Activated CD8-positive, alpha-beta memory T cell treated with anti-CD3 and anti-CD28 coated beads, Interleukin-2, amount 10 ng/mL, durations not matched to agents 7 days and 5 days (primary cell): ENCODE measurements around the gene VPS13D. TPM values are rescaled to one million over a fixed set of nuclear protein-coding genes. Genes with fewer than 3 reads are reported as not detected.

ENCODE experiments used
- ATAC-seq: fragments of 150-1000 bp; cut with Tn5 transposase; one replicate; pipeline ENCODE4 v1.10.0; 2021; ENCODE audit warnings: moderate library complexity
- CTCF ChIA-PET: fragments of 350-600 bp; sonication (Branson Sonifier 250); formaldehyde crosslinking; loops from one replicate; lab custom pipeline; 2021; ENCODE audit warnings: antibody characterized with exemption; lab: Charles Lee
- DNase-seq: peaks from one replicate; pipeline ENCODE4 v3.0.0-alpha.2; 2020
- H3K27ac Mint-ChIP-seq: one replicate; pipeline ENCODE4 v1.8.0; 2021; ENCODE audit warnings: mild to moderate bottlenecking, mixed read lengths
- H3K27me3 Mint-ChIP-seq: one replicate; pipeline ENCODE4 v1.8.0; 2021; ENCODE audit warnings: mixed read lengths
- H3K36me3 Mint-ChIP-seq: one replicate; pipeline ENCODE4 v1.8.0; 2021; ENCODE audit warnings: mild to moderate bottlenecking, mixed read lengths
- H3K4me1 Mint-ChIP-seq: one replicate; pipeline ENCODE4 v1.8.0; 2021; ENCODE audit warnings: mixed read lengths
- H3K4me3 Mint-ChIP-seq: one replicate; pipeline ENCODE4 v1.8.0; 2021; ENCODE audit warnings: mild to moderate bottlenecking, moderate library complexity, mixed read lengths
- H3K9me3 Mint-ChIP-seq: one replicate; pipeline ENCODE4 v1.8.0; 2022; ENCODE audit warnings: low read depth, mixed read lengths
- total RNA-seq, 2 experiments: library from RNA; stranded (reverse); gene quantifications; one replicate each; pipeline ENCODE4 v1.2.3, GENCODE V29; 2021

Gene VPS13D
- total RNA-seq, 2 experiments from 2014 or later, result 34.6 to 38.3 TPM

DNA sequence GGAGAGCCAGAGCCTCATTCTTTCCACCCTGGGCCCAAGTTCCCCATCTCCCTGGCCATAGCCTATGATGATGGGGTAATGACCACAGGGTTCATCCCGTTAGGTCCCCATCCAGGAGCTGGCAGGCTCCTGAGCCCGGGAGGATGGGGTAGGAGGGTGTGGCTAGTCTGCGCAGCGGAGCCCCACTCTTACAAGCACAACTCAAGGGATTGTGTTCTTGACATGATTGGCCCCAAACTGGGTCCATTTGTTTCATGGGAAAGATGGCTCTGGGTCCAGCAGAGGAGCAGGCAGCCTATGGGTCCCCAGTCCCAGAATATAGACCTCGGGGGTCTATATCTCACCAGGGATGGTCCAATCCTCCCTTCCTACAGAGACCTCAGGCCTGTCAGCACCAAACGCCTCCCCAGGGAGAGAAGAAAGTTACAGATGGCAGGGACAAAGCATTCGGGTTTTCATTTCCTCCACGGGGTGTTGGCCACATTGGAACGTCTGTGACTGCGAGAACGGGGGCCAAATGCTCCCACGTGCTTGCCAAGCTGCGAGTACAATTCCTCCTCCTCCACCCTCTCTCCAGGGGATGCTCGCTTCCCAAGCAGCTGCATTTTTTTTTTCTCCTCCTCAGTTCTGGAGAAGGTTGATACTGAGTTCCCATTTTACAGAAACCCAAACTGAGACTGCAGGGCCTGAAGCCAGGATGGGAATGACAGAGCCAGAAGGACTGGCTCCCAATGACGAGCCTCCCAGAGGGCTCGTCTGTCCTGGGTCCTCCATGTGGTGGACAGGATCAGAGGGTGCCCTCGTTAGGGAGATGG is 317.1 kb downstream of the VPS13D start:
- DNase-seq, result no peak
- no peak for ATAC-seq
- no peaks in the 10 kb centered on the region for H3K36me3 Mint-ChIP-seq
- no peaks in the 10 kb centered on the region for H3K9me3 Mint-ChIP-seq
- peaks cover 14% of the 10 kb centered on the region for H3K27me3 Mint-ChIP-seq
- CTCF ChIA-PET, result interaction anchor here (1.2 kb wide), 1 partner anchor 54 kb away, joined by 3 read pairs; no protein-coding TSS in a partner anchor
- H3K4me3 Mint-ChIP-seq, result no peak overlapping the region
- no peak overlapping the region for H3K27ac Mint-ChIP-seq
- peaks cover 12% of the 10 kb centered on the region for H3K4me1 Mint-ChIP-seq

DNA sequence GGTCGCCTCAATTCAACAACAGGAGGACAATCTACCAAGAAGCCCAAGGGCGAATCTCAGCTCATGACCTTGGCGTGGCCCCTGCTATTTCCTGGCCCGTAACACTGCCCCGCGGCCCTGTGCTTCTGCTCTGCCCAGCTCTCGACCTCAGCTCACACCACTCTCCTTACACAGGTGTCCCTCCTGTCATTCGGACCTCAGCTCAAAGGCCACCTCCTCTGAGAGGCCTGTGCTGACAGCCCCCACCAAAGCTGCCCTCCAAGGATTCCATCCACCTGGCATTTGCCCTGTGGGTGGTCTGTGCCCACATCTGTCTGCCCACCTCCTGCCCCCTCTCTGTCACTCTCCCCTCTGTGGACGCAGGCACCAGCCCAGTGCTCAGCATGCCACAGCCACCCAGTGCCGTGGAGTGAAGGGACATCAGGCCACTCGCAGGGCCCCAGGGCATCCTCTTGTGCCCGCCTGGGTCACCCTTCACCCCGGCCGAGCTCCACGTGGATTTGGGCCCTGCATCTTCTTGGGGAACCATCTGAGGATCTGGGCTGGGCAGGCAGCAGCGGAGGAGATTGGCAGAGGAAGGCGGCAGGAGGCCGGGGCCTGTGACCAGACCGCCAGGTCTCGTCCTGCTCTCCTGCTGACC is 317.9 kb downstream of the VPS13D start:
- Mint-ChIP-seq H3K4me1 (peaks cover 12% of the 10 kb centered on the region), H3K27me3 (peaks cover 10% of the 10 kb centered on the region), H3K36me3 (no peaks in the 10 kb centered on the region), H3K4me3 (no peak overlapping the region), H3K9me3 (no peaks in the 10 kb centered on the region), H3K27ac (no peak overlapping the region)
- CTCF ChIA-PET, result interaction anchor here (1.2 kb wide), 1 partner anchor 53 kb away, joined by 3 read pairs; no protein-coding TSS in a partner anchor
- no peak for ATAC-seq
- no peak for DNase-seq

DNA sequence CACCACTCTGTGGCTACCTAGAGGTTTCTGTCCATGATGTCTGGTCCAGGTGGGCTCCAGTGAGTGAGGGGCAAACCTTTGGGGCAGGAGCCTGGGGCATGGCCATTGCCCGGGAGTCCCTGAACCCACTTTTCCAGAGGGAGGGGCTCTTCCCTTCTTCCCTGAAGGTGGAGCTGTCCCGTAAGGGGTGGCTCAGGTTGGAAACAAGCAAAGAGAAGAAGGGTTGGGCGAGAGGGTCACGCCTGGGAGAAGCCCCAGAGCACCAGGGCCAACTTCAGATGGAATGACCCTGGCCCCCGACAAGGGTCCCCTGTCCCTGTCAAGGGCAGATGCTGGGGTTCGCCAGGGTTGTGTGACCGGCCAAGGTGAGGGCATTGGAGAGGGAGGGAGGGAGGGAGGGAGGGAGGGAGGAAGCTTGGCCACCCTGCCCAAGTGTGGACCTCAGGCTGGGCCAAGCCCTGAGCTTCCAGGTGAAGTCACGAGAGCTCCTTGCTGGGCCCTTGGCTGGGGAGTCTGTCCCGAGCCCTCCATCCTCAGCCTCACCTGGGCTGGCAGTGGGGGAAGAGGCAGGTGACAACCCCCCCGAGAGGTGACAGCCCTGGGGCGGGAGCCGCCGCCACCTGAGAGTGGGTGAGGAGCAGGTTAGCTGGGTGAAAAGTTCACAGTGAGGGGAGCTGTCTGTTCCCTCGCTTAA is 318.6 kb downstream of the VPS13D start:
- Mint-ChIP-seq H3K4me1 (peaks cover 12% of the 10 kb centered on the region), H3K4me3 (no peak overlapping the region), H3K9me3 (no peaks in the 10 kb centered on the region), H3K27ac (no peak overlapping the region), H3K36me3 (no peaks in the 10 kb centered on the region), H3K27me3 (peaks cover 10% of the 10 kb centered on the region)
- ATAC-seq (no peak), DNase-seq (no peak)
- CTCF ChIA-PET, result no interaction called here

DNA sequence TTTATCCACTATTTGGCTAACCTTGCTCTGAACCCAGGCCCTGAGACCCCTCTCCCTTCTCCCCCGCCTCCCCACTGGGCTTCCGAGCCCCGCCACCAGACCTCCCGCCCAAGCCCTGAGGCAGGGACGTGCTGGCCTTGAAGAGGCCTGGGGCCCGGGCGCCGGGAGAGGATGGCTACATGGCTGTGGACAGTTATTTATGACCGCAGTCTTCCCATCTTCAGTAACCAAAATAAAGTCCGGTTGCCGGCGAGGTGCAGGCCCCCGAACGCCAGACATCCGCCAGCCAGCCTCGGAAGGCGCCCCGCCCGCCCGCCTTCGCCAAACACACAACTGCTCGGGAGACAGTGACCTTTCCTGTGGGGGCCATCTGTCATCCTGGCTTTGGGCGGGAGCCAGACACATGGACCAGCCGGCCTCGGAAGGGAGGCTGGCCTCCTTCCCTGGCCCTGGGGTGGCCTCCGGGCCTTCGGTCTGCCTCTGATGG is 319.2 kb downstream of the VPS13D start:
- peaks cover 5% of the 10 kb centered on the region for H3K27me3 Mint-ChIP-seq
- H3K9me3 Mint-ChIP-seq, result no peaks in the 10 kb centered on the region
- H3K36me3 Mint-ChIP-seq, result no peaks in the 10 kb centered on the region
- DNase-seq, result no peak
- no peak overlapping the region for H3K4me3 Mint-ChIP-seq
- CTCF ChIA-PET, result no interaction called here
- H3K27ac Mint-ChIP-seq, result no peak overlapping the region
- peaks cover 12% of the 10 kb centered on the region for H3K4me1 Mint-ChIP-seq
- ATAC-seq, result no peak

DNA sequence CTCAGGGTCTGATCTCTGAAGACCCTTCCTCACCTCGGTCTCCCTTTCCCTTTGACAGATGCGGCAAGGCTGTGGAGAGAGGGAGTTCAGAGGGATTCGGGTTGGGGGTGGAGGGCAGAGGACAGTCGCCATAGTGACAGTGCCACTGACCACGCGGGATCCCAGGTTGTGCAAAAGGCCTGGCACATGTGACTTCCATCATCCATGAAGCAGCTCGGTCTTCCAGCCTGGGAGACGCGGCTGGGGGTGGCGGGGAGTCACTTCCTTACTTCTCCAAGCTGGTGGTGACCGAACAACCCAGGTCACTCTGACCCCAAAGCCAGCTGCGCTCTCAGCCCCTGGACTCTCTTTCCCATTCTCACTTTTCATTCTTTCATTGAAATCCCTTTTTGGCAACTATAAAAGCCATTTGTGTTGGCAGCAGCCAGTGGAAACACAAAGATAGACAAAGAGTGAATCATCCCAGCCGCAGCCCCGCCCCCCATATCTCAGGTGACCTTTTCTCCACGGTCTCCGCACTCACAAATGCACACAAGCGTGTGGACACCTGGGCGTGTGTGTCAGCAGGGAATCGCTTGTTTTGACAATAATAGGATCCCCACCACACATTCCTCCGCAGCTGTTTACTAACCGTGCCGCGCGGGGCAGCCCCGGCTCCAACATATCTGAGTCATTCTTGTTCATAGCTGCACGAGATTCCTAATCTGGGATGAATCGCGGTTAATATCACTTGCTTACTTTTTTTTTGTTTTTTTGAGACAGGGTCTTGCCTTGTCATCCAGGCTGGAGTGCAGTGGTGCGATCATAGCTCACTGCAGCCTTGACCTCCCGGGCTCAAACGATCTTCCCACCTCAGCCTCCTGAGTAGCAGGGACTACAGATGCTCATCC is 319.9 kb downstream of the VPS13D start:
- Mint-ChIP-seq H3K36me3 (no peaks in the 10 kb centered on the region), H3K9me3 (no peaks in the 10 kb centered on the region)

DNA sequence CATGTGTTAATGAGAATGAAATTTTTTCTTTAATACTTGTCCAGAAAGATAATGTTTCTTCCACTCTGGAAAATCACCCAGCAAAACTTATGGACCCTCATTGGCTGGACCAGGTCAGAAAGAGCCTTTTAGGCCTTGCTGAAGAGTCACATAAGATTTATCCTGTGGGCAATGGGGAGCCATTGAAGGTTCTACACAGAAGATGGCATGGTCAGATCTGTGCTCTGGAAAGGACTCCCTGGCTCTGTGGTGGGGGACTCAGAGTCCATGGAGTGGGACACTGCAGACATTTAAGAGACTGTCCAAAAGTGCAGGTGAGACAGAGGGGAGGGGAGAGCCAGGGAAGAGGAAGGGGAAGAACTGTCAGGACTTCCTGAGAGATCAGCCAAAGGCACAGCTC is 321.8 kb downstream of the VPS13D start:
- ATAC-seq (no peak), DNase-seq (no peak)
- CTCF ChIA-PET, result no interaction called here
- H3K9me3 Mint-ChIP-seq, result no peaks in the 10 kb centered on the region
- peaks cover 9% of the 10 kb centered on the region for H3K4me1 Mint-ChIP-seq
- H3K36me3 Mint-ChIP-seq, result no peaks in the 10 kb centered on the region
- no peaks in the 10 kb centered on the region for H3K27me3 Mint-ChIP-seq
- no peak overlapping the region for H3K27ac Mint-ChIP-seq
- H3K4me3 Mint-ChIP-seq, result no peak overlapping the region

More for the DNA sequence above, 319.9 kb downstream of the VPS13D start:
- Mint-ChIP-seq H3K27ac (no peak overlapping the region), H3K4me3 (no peak overlapping the region), H3K27me3 (no peaks in the 10 kb centered on the region), H3K4me1 (peaks cover 12% of the 10 kb centered on the region)
- no peak for DNase-seq
- CTCF ChIA-PET, result interaction anchor here (0.9 kb wide), 1 partner anchor 68 kb away, joined by 3 read pairs; the partner anchor contains the start of gene DHRS3
- ATAC-seq, result no peak

DNA sequence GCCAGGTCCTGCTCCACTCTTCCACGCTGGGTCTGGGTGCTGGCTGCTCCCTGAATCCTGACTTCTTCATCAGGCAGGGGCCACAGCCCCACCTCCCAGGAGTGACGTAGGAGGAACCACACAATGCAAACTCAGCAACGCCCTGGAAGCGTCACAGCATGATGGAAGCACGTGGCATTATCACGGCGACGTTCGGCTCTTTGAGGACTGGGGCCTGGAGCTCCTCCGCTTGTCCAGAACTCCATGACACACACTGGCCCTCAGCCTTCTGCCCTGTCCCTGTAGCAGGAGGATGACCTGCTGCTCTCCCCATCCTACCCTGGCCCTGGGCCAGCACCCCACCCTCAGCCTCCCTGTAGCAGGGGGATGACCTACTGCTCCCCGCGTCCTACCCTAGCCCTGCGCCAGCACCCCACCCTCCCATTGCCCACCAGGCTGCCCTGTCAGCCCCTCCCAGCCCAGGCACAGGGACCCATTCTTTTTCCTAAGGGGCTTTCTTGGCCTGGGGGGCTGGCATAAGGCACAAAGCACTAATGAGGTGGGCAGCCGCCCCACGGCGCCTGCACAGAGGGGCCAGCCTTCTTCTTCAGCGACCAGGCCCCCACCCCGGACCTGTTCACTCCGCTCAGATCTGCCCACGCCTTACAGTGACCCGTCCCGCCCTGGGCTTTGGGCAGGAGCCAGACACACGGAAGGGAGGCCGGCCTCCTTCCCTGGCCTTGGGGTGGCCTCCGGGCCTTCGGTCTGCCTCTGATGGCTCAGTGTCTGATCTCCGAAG is 322.5 kb downstream of the VPS13D start:
- H3K4me1 Mint-ChIP-seq, result peaks cover 9% of the 10 kb centered on the region
- no peak overlapping the region for H3K4me3 Mint-ChIP-seq
- CTCF ChIA-PET, result no interaction called here
- ATAC-seq, result no peak
- DNase-seq, result no peak
- no peaks in the 10 kb centered on the region for H3K27me3 Mint-ChIP-seq
- H3K36me3 Mint-ChIP-seq, result no peaks in the 10 kb centered on the region
- no peaks in the 10 kb centered on the region for H3K9me3 Mint-ChIP-seq
- H3K27ac Mint-ChIP-seq, result no peak overlapping the region

DNA sequence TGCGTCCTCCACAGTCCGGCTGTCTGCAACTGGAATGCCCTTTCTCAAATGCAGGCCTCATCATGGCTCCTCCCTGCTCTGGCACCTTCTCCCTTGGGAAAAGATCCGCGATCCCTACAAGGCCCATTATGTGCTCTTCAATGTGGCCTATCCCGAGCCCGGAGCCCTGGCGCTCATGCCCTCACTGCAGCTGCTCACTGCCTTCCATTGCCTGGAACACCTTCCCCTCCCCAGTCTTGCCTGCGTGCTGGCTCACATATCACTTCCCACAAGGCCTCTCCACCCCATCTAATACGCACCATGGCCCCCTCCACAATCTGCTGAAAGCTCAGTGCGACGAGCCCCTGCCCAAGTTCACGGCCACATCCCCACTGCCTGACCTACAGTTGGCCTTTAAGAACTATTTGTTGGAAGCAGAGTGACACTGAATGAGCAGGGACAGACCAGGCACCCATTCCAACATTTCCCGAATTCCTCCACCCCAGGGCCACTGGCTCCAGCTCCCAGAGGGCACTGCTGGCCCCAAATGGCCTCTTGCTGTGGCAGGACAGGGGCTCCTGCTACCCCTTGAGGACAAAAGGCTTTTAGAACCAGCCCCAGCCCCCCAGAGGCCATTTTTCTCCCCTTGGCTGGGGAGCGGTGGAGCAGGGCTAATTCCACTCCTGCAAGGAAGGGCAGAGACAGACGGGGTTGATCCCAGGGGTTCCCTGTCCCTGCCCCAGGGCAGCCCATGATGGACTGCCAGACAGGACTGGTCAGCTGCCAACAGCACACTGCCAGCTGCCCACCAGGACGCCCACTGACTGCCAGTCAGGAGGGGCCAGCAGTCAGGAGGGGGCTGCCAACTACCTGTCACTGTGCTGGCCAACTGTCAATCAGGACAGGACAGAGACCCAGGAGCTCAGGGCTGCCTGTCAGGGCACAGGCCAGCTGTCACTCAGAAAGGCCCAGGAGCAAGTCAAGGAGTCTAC is 323.4 kb downstream of the VPS13D start:
- Mint-ChIP-seq H3K4me3 (no peak overlapping the region), H3K9me3 (no peaks in the 10 kb centered on the region), H3K4me1 (peaks cover 9% of the 10 kb centered on the region), H3K27ac (no peak overlapping the region), H3K36me3 (no peaks in the 10 kb centered on the region), H3K27me3 (no peaks in the 10 kb centered on the region)
- DNase-seq, result no peak
- ATAC-seq, result no peak
- CTCF ChIA-PET, result no interaction called here

DNA sequence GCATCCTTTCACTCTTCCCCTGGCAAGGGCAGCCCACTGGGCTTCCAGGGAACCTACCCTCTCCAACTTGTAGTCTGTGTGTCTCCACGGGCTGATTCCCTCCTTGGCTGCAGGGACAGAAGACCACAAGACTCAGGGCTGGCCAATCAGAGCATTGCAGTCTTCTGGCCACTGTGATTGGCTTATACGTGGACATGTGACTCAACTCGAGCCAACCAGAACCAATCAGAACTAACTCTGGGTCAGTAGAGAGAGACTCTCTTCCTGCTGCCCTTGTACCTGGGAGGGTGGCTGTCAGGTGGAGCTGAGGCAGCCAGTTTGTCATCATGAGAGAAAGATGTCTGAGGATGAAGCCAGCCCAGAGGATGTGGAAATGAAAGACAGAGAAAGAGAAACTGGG is 324.1 kb downstream of the VPS13D start:
- DNase-seq (no peak), ATAC-seq (no peak)
- CTCF ChIA-PET, result no interaction called here
- Mint-ChIP-seq H3K9me3 (no peaks in the 10 kb centered on the region), H3K27ac (no peak overlapping the region), H3K36me3 (no peaks in the 10 kb centered on the region), H3K4me1 (peaks cover 9% of the 10 kb centered on the region), H3K4me3 (no peak overlapping the region), H3K27me3 (no peaks in the 10 kb centered on the region)

DNA sequence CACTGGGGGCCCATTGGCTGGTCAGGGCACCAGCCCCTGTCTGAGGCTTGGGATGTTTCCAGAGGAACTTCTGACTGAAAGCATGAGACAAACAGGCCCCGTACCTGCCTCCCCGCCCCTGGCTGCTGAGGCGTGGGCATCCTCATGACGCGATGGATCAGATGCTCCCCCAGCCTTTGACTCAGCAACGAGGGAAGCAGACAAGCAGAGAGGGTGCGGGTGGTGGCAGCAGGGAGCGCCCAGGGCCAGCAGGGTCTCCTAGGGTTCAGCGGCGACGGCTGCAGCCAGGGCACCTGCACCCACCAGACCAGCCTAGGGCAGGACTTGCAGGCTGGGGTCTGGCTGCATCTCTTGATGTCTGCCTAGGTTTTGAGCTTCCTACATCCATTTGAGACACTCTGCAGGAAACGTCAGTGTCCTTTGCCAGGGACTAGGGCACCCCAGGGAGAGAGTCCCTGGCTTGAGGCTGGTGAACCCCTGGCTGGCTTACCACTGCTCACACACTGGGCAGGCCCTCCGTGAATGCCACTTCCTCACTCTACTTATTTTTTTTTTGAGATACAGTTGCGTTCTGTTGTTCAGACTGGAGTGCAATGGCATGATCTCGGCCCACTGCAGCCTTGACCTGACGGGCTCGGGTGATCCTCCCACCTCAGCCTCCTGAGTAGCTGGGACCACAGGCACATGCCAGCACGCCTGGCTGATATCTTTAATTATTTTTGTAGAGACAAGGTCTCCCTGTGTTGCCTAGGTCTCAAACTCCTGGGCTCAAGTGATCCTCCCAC is 324.9 kb downstream of the VPS13D start:
- DNase-seq, result no peak
- Mint-ChIP-seq H3K36me3 (no peaks in the 10 kb centered on the region), H3K4me1 (peaks cover 9% of the 10 kb centered on the region), H3K27me3 (no peaks in the 10 kb centered on the region), H3K4me3 (no peak overlapping the region), H3K9me3 (no peaks in the 10 kb centered on the region), H3K27ac (no peak overlapping the region)
- CTCF ChIA-PET, result no interaction called here
- no peak for ATAC-seq
